ENCODE data around the gene ZDHHC14. TPM values are rescaled to one million over a fixed set of nuclear protein-coding genes. Genes with fewer than 3 reads are reported as not detected.

The ZDHHC14 gene
- total and polyA plus RNA-seq, 3 donors from 2014 or later: 28.5 to 74.9 (median 67.9) TPM

- Histone ChIP-seq H3K9me3 (no peaks in the 10 kb centered on the region), H3K4me3 (no peak overlapping the region), H3K27me3 (no peaks in the 10 kb centered on the region), H3K27ac (no peak overlapping the region), H3K4me1 (no peaks in the 10 kb centered on the region), H3K36me3 (ENCODE audit: low read depth, missing control alignments) (no peaks in the 10 kb centered on the region)
- DNase-seq: no peak
- WGBS, 2 donors: 88 to 94% methylated on average over 8 of the region's 8 CpGs
- intact Hi-C loops (cut with DNase I; ENCODE audit: low total_unique reads): no loop called here
- TF ChIP-seq POLR2A (IDR thresholded peaks at IDR 0.05) (no peak), CTCF (IDR thresholded peaks at IDR 0.05) (no peak)
Measured at GRCh38 chr6:157634546-157634945, 253.6 kb downstream of the ZDHHC14 start.

GRCh38 chr6:157635388-157636244 is 254.6 kb downstream of the ZDHHC14 start:
- no peak overlapping the region for H3K4me3 ChIP-seq
- H3K27me3 ChIP-seq: no peaks in the 10 kb centered on the region
- WGBS, 2 donors: 73 to 84% methylated on average over 23 of the region's 23 CpGs
- peak; percentile 48 for DNase-seq
- no peaks in the 10 kb centered on the region for H3K9me3 ChIP-seq
- no peak overlapping the region for H3K27ac ChIP-seq
- intact Hi-C loops (cut with DNase I; ENCODE audit: low total_unique reads): no loop called here
- TF ChIP-seq CTCF (IDR thresholded peaks at IDR 0.05) (no peak), POLR2A (IDR thresholded peaks at IDR 0.05) (no peak)
- H3K4me1 ChIP-seq: no peaks in the 10 kb centered on the region
- H3K36me3 ChIP-seq (ENCODE audit: low read depth, missing control alignments): no peaks in the 10 kb centered on the region

GRCh38 chr6:157637516-157637915 is 256.5 kb downstream of the ZDHHC14 start:
- Histone ChIP-seq H3K4me3 (no peak overlapping the region), H3K4me1 (no peaks in the 10 kb centered on the region), H3K9me3 (no peaks in the 10 kb centered on the region), H3K36me3 (ENCODE audit: low read depth, missing control alignments) (no peaks in the 10 kb centered on the region), H3K27ac (no peak overlapping the region), H3K27me3 (no peaks in the 10 kb centered on the region)
- intact Hi-C loops (cut with DNase I; ENCODE audit: low total_unique reads): no loop called here
- no peak for DNase-seq
- 85 to 95% methylated on average over 5 of the region's 5 CpGs for WGBS, 2 donors
- TF ChIP-seq CTCF (IDR thresholded peaks at IDR 0.05) (no peak), POLR2A (IDR thresholded peaks at IDR 0.05) (no peak)

- no peak for DNase-seq
- Histone ChIP-seq H3K36me3 (ENCODE audit: low read depth, missing control alignments) (no peaks in the 10 kb centered on the region), H3K9me3 (no peaks in the 10 kb centered on the region), H3K27me3 (no peaks in the 10 kb centered on the region), H3K27ac (no peak overlapping the region), H3K4me3 (no peak overlapping the region), H3K4me1 (no peaks in the 10 kb centered on the region)
- TF ChIP-seq POLR2A (IDR thresholded peaks at IDR 0.05) (no peak), CTCF (IDR thresholded peaks at IDR 0.05) (no peak)
- intact Hi-C loops (cut with DNase I; ENCODE audit: low total_unique reads): no loop called here
- WGBS, 2 donors: 86 to 95% methylated on average over 8 of the region's 8 CpGs
Measured at GRCh38 chr6:157637941-157638662, 257.1 kb downstream of the ZDHHC14 start.
